Stimulated activated CD8-positive, alpha-beta memory T cell treated with anti-CD3 and anti-CD28 coated beads, Interleukin-4, amount 100 ng/mL, for 48 hours (primary cell): Measurements from ENCODE around the gene KLHL34.

Experiments used
- DNase-seq: peaks from one replicate; pipeline ENCODE4 v3.0.0-alpha.2; 2020

KLHL34 gene, protein sequence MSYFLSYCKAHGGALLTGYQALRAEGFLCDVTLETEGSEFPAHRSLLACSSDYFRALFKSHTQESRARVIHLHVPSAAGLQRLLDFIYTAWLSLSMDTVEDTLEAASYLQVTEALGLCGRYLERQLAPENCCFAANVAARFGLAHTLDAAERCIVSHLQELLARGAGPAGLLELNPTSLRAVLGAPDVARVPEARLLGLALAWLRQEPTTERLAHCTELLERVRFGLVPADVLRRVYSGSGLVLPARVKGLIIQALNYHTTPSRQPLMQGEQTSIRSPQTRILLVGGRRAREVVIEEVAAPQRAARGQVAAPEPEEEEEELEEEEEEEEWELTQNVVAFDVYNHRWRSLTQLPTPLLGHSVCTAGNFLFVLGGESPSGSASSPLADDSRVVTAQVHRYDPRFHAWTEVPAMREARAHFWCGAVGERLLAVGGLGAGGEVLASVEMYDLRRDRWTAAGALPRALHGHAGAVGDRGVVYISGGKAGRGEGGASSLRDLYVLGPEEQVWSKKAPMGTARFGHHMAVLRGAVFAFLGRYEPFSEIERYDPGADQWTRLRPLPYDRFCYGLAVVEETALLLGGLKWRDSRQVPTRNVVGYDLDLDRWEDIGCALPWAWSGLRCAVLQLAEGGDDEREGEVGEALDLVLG

DNA sequence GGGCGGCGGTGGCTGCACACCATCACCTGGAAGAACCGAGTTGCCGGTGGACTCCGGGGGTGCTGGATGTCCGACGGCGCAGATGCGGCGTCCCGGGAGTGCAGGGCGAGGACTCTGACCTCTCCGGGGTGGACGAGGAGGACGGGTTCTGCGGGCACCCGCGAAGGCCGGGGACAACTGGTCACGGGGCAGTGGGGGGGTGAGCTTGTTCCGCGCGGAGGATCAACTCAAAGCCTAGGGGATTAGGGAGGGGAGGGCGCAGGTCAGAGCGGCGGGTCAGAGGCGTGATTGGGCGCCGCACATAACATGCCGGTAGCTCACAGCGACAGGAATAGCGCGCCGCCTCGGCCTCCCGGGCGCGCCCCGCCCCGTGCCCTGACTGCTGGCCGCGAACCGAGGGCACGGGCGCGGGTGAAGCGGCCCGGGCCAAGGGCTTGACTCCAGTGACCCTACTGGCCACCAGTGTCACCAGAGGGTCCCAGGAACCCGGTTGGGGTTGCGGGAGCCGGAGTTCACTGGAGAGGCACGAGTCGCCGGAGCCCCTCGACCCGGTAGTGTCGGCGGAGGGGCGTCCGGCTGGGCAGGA is at the start of gene KLHL34:
Gene KLHL34, minus strand, starts transcription at position 179 of the 586 bp plus-strand sequence. CDS start 542 bp downstream, outside the sequence.
- DNase-seq = peak; percentile 21

DNA sequence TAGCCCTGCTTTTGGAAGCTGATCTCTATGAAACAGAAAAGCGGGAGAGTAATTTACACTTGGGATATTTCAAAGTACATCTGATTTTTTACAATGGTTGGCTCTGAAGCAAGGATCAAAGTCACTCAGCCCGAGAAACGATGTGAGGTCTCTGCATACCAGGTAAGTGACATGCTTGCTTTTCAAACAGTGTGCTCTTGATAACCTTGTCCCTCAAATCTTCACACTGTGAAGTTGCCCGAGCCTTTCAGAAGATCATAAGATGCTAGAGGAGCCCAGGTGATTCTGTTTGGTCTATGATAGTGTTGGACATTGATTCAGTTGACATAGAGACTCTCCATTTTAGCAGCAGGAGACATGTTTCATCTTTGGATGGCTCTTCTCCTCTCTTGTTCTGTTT is 47.1 kb upstream of the KLHL34 start:
- DNase-seq = no peak

DNA sequence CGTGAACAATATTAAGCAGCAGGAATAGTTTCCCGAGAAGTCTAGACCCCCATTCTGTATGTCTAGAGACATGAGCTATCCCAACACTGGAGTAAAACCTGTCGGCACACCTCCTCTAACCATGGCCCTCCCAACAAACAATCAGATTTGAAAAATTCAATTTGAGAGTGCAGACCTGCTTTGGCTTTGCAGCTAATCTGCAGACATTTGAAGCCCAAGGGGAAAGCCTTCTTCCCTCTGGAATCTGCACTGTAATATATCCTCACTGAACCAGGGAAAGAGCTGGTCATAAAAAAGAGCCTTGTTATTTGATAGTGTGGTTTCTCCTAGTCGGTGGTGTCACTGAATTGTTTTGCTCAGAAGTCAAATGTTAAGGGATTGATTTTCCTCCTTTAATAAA is 44.6 kb upstream of the KLHL34 start:
- no peak for DNase-seq

DNA sequence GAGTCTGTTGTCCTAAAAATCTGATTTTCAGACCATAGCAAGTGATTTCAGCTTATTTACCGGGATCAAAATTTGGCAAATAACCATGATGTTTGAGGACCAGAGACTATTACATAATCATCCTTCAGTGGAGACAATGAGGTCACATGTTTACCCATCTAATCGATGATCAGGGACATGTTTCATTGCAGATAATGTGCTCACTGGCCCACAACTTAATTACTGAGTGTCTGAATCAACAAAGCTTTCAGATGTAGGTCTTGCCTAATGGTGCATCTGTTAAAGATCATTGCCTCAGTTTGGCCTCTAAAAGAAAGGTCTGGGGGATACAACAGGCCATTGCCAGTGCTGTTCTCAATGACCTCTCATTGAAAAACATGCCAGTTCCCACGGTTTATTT is 42.8 kb upstream of the KLHL34 start:
- DNase-seq = no peak

DNA sequence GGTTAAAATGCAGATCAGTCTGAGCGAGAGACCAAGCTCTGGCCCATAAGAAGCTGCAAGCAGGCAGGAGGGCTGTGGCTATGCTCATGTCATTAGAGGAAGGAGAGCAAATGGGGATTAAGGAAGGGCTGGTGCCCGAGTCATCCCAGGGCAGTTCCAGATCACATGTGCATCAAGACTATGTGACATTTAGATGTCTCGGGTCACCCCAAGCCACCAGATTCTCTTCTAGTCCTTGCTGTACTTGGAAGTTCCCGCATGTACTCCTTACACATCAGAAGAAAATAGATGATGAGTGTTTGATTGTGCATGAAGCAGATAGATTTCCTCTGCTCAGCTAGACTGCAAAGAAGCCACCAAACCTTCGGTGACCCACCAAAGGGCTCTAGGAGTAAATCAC is 42.1 kb upstream of the KLHL34 start:
- DNase-seq = no peak

DNA sequence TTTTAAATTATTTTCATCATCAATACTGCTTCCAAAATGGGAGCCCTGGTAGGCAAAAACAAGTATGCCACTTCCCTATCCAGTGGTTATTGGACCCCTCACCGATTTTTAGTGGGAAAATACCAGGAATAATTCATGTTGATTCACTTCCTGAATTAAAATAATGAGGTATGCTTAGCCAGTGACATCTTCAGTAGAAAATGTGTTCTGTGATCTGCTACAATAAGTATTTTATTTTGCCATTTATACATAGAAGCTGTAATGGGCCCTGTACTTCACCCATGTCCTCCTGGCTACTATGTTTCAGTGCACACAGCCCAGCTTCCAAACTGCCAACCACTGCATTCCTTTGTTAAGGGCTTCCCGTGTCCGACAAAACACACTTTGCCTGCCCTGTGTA is 41.0 kb upstream of the KLHL34 start:
- no peak for DNase-seq

DNA sequence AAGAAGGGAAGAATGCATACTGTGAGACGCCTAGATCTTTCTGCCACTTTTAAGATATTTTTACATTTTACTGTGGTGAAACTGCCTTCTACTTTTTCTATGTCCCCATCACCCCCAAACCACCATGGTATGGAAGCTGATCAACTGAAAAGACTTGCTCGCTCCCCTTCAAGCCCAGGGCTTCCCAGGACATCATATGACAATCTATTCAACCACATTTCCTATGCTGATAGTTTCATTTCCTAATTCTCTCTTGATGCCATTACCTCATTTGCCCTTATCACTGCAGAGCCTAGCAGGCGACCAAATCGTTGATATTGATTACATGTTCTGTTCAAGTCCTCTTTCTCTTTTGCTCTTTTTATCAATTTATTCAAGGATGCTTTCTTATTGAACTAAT is 40.1 kb upstream of the KLHL34 start:
- no peak for DNase-seq

DNA sequence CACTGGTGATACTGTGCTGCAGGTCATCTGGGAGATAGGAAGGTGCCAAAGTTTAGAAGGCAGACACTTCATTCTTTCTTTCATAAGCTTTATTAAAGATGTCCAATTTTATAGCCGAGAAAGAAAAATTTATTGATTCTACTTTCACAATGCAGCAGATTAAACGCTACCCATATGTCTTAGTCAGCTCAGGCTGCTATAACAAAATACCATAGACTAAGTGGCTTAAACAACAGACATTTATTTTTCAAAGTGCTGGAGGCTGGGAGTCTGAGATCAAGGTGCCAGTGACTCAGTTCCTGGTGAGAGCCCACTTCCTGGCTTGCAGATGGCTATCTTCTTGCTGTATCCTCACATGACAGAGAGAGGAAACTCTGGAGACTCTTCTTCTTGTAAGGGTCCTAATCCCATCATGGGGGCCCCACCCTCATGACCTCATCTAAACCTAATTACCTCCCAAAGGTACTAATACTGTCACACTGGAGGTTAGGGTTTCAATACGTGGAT is 33.4 kb upstream of the KLHL34 start:
- DNase-seq = no peak

DNA sequence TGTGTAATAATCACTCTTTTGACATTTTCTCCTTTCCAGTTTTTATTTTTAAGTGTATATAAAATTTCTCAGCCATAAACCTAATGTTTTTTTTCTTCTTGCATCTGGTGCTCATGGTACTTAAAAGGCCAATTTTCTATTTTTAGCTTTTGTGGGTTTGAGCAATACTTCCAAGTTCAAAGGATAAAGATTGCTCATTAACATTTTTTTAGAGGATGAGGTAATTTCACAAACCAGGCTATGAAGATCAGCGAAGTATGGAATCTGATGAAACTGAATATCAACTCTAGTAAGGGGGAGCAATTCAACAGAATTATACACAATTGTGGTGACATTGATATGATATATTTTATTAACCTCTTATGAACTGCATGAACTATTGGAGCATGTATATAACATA is 25.8 kb upstream of the KLHL34 start:
- no peak for DNase-seq

DNA sequence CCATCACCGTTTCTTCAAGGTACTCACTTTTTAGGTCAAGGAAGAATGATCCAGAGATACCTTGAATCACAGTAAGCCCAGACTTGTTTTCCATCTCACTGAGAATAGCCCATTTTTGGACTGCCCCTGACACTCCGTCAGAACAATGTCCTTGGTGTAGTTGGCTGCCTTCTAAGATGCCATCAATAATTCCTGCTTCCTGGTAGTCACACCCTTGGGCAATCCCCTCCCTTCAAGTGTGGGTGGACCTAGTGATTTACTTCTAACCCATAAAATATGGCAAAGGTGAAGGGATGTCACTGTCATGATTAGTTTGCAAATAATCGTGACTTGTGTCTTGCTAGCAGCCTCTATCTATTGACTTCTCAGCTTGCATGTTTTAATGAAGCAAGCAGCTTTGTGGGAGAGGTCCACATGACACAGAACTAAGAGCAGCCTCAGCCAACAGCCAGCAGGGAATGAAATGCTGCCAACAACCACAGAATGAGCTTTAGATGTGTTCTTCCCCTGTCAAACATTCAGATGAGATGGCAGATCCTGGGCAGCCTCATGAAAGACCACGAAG is 20.0 kb upstream of the KLHL34 start:
- DNase-seq = no peak

DNA sequence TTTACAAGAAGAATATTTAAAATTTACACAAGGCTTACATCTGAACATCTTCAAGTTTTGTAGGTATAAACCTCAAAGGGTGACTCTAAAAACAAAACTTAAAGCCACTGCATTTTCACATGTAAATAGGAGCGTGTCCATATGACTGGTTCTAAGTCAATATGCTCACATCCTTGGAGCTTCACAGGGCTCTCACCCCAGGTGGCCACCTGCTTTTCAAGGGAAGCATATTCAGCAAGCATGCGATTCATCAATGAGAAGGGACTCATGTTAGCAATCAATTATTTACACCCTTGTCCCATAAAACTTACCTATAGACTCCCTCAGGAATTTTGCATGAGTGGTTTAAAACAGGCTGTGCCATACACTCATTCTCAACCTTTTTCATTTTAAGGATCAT is 17.8 kb upstream of the KLHL34 start:
- DNase-seq = no peak

DNA sequence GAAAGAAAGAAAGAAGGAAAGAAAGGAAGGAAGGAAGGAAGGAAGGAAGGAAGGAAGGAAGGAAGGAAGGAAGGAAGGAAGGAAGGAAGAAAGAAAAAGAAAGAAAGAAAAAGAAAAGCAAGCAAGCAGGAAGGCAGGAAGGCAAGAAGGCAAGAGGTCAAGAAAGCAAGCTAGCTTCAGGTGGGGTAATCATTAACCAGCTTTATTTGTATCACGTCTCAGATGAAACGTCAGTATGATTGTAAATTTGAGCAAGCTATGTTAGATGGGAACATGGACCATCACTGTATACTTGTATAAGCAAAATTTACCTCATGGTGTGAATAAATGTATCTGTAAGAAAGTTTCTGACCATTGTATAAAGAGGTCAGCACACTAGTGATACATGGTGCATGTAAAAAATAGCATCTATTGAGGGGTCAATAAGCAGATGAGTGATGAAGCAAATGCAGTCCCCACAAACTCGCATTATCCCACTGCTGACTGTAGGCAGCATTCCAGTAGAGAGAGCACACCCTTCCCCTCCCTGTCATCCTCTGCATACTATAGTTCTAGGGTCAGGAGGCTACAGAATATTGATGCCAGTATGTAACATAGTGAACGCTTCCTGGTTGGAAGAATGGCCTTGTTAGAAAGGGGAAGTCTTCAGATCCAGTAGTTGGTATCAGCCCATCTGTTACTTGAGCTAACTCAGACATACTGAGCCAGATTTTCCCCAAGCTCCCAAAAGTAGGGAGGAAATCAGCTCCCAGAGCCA is 16.5 kb upstream of the KLHL34 start:
- DNase-seq = no peak

DNA sequence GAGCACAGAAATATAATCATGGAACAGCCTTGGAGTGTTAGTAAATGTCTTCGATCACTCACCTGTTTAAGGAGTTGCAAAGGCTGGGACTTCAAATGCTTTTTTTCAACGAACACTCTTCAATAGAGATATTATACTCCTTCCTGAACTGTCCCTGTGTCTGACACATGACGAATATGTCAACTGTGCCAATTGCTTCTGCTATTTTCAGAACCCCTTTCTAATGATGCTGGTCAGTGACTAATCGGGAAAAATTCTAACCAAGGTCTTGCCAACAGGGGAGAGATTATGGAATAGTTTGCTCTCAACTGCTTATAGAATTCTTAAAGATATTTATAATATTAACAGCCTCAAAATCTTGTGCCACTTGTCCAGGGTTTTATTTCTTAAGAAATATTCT is 8.5 kb upstream of the KLHL34 start:
- no peak for DNase-seq

DNA sequence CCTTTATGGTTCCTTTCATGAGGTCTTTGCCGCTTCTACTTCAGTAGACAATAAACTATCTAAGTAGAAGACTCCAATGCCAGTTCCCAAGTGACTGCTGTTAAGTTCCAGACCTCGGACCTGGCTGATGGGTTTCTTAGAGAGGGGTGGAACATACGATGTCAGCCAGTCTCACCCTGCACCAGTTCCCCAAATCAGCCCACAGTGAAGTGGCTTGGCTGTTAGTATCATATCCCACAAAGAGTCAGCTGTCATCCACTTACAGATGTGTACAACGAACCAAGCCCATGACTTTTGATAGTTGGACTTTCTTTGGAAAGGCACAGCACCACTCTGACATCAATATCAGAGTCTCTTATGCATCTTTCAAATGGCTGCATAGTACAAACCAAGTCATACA is 8.1 kb upstream of the KLHL34 start:
- DNase-seq = no peak

DNA sequence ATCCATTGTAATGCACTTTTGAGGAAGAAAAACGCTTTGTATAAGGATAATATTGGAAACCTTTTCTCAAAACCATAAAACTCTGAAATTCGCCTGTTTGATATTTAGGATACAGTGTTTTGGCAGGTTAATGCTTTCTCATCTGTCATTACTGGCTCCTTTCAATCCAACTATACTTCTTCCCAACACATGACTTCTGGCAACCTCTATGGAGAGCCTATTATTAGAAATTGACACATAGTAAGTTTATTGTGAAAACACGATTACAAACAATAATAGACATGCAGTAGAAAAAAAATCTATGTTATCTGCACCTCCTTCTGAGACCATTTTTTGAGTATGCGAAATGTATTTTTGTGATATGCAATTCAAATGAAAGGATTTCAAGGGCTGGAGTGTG is 4.6 kb upstream of the KLHL34 start:
- no peak for DNase-seq

DNA sequence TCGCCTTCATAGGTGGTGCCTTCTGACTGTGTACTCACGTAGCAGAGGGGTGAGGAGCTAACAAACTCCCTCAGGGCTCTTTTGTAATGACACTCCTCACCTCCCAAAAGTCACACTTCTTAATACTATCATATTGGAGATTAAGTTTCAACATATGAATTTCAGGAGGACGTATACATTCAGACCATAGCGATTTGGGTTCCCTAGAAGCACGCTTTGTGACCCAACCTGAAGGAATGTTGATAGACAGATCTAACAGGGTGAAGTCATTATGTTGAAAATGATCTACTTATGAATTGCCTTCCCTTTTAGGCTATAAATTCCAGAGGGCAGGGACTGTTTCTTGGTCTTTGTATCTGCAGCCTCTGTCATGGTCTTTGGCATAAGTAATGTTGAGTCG is 3.2 kb upstream of the KLHL34 start:
- DNase-seq = no peak

DNA sequence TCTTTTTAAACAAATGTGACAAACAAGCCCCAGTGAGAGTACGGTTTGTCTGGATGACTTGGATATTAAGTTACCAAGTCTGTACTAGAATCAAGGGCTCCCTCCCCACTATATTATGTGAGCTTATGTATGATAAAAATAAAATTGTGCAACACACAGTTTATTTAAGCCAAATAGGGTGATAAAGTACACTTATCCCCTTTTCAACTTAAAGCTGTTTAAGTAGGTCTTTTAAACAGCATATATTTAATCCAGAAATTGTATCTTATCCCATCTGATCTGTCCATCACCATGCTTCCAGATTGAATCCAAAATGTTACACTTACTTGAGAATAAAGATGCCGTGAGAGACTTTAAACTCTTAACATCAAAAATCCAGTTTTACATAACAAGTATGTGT is 2.0 kb upstream of the KLHL34 start:
- no peak for DNase-seq

DNA sequence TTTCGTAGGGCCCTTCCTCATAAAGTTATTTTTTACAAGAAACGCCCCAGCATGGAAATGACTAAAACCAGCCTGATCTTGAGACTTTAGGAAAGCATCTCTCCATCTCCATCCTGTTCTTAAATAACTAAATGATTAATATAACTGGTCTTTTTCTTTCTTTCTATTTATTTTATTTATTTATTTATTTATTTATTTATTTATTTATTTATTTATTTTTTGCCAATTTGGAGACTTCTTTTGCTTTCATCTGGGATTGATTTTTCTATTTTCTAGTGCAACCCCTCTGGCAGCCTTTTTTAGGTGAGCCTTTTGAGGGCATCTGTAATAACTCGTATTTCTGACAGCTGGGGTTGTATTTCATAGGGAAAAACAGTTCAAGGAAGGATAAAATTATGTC is 1.2 kb upstream of the KLHL34 start:
- DNase-seq = no peak

DNA sequence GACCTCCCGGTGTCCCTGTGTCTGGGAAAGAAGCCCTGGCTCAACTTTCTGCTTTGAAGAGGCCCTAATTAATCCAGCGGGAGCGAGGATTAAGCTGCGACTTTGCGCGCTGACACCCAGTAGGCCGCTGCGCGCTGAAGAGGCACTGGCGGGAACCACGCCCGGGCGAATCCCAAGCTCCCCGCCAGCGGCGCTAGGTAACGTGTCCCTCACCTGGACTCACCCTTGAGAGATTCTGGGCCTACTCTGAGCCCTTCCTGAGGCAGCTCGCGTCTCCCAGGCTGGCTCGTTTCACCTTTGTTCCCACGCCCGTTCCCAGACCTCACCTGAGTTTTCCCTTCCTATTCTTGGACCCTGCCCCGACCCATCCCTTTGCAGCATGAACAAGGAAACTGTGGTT is 616 bp upstream of the KLHL34 start:
- no peak for DNase-seq

DNA sequence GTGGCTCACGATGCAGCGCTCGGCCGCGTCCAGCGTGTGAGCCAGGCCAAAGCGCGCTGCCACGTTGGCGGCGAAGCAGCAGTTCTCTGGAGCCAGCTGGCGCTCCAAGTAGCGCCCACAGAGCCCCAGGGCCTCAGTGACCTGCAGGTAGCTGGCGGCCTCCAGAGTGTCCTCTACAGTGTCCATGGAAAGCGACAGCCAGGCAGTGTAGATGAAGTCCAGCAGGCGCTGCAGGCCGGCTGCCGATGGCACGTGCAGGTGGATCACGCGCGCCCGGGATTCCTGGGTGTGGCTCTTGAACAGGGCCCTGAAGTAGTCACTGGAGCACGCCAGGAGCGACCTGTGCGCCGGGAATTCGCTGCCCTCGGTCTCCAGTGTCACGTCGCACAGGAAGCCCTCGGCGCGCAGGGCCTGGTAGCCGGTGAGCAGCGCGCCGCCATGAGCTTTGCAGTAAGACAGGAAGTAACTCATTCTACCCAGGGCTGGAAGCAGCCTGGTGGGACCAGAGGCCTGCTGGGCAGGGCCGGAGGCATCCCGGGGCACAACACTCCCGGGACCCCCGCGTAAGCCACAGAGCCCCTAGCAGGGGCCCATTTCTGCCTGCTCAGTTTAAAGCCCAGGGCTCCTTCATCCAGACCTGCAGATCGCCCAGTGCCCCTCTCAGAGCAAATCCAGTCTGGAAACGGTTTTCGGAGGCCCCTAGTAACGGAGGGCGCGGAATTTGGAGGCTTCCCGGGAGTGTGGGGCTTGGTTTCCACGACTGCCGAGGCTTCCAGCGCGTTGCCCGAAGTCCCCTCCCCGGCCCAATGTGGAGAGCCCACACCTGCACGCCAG is 595 bp downstream of the KLHL34 start:
- peak; percentile 20 for DNase-seq

DNA sequence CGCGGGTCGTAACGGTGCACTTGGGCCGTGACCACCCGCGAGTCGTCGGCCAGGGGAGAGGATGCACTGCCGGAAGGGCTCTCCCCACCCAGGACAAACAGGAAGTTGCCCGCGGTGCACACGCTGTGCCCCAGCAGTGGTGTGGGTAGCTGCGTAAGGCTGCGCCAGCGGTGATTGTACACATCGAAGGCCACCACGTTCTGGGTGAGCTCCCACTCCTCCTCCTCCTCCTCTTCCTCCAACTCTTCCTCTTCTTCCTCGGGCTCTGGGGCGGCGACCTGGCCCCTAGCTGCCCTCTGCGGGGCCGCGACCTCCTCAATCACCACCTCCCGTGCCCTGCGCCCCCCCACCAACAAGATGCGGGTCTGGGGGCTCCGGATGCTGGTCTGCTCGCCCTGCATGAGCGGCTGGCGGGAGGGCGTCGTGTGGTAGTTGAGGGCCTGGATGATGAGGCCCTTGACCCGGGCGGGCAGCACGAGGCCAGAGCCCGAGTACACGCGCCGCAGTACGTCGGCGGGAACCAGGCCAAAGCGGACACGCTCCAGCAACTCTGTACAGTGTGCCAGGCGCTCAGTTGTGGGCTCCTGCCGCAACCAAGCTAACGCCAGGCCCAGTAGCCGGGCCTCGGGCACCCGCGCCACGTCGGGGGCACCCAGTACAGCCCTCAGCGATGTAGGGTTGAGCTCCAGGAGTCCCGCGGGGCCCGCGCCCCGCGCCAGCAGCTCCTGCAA is 1.4 kb downstream of the KLHL34 start:
- no peak for DNase-seq
